ENCODE results near the gene CISH.

CISH gene

DNA sequence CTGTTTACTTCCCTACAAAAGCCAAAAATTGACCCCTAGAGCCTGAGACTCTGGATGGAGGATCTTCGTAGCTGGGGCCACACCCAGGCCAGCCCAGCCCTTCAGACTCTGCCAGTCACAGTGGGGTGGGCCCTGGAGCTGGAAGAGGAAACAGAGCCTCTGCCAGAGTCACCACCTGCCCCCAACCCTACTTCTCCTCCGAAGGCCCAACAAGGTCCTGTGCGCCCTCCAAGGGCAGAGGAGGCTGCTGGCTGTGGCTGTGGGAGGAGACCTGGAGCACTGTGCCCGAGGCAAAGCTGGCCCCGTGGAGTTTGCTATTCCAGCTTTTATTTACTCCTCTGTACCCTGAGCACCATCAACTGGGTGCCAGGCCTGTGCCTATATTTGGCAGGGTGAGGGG is 19.0 kb downstream of the CISH start:
- no peak for DNase-seq

DNA sequence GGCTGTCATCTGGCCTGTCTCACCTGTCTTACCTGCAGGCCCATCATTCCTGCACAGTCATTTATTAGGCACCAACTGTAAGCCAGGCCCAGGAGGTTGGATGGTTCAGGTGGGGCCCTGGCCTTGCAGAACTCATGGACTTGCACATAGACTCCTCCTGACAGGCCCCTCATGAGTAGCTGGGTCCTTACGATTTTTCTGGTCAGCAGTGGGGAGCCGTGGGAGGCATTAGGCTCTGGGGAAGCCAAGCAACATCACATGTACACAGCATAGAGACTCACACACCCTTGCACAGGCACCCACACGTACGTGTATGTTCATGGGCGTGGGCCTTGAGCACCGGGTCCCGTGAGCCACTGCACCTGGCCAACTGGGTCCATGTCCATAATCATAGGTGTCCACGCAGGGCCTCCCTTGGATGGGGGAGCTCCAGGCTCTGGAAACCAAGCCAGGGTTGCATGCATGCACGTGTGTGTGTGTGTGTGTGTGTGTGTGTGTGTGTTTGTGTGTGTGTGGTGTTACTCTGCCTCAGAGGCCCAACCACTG is 20.3 kb downstream of the CISH start:
- DNase-seq: no peak

DNA sequence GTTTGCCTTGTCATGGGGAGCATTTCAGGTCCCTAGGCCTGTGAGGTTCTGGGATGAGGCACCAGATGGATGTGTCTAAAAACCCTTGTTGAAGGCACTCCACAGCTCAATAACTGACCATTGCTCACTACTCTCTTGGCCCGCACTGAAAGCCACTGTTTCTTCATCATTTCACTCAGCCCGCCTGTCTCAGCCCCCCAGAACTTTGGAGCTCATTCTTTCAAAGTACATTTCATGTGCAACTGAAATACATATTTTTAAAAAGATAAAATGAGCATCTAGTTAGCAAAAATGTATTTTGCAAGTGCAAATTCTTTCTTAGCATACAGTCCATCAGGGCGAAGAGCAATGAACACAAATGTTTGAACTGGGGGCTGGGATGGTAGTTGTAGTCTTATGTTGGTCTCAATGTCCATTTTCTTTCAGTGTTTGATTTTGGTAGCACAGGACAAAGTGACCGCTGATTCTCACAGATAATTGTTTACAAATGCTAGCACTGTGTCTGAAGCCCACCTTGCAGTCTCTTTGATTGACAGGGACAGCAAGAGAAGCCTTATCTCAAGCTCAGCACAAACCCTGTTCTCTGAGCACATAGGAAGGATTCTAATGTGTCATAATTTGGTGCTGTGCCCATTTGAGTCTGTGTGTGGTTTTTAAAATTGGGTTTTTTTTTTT is 22.7 kb downstream of the CISH start:
- no peak for DNase-seq

DNA sequence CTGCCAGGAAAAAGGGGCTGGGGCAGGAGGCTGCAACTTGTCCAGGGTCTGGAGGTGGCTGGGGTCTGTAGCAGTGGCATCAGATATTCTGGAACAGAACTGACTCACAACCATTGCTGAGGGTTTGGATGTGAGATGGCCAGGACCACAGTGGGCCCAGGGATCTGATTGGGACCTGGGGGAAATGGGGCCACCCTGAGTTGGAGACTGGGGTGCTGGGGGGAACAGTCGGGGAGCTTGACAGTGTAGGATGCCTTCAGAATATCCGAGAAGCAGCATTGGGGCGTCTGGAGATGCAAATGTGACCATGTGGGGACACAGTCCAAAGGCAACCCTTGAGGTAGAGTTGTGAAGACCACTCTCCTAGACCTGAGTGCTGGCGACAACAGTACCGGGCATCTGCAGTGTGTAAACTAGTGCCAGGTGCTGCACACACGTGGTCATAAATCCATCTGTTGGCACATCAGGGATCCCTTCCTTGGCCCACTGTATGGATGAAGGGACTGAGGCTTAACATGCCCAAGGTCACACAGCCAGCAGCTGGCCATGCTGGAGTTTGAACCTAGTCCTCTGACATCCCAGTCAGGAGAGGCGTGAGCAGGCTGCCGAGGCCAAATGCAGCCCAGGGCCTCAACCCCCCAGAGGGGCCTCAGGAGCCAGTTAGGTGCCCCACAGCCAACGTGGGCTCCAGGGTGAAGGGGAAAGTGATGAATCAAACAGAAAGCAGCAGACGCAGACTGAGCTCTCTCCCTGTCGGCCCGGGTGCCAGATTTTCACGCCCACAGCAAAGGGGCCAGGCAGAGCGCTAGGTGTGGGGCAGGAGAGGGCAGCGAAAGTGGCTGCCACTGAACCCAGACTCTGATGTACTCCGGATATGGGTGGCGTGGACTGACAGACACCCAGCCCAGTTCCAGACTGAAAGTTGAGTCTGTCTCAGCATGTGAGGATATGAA is 23.5 kb downstream of the CISH start:
- no peak for DNase-seq

DNA sequence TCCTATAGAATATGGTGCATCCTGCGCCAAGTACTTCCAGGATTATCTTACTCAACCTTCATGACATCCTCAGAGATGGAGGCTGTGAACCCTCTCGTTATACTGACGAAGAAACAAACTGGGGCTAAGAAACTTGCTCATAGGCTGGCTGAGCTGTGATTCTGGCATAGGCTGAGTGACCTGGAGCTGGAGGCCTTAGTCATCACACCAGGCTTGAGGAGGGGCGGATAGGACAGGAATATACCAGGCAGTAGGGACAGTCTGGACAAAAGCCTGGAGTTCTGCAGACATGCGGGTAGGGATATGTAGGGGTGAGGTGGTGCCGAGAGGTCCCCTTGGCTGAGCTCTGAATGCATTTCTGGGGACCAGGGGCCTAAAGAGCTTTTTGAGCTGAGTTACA is 24.2 kb downstream of the CISH start:
- no peak for DNase-seq

DNA sequence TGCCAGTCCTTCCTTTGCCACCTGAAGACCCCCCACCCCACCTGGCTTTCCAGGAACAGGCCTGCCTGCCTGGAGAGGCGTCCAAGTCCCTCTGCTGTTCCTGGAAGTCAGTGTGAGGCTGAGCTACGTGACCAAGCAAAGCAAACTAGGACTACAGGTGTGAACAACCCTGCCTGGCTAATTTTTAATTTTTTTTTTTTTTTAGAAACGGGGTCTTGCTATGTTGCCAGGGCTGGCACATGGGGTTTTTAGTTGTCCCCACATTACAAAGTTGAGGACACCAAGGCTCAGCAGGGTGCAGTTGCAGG is 24.9 kb downstream of the CISH start:
- no peak for DNase-seq

DNA sequence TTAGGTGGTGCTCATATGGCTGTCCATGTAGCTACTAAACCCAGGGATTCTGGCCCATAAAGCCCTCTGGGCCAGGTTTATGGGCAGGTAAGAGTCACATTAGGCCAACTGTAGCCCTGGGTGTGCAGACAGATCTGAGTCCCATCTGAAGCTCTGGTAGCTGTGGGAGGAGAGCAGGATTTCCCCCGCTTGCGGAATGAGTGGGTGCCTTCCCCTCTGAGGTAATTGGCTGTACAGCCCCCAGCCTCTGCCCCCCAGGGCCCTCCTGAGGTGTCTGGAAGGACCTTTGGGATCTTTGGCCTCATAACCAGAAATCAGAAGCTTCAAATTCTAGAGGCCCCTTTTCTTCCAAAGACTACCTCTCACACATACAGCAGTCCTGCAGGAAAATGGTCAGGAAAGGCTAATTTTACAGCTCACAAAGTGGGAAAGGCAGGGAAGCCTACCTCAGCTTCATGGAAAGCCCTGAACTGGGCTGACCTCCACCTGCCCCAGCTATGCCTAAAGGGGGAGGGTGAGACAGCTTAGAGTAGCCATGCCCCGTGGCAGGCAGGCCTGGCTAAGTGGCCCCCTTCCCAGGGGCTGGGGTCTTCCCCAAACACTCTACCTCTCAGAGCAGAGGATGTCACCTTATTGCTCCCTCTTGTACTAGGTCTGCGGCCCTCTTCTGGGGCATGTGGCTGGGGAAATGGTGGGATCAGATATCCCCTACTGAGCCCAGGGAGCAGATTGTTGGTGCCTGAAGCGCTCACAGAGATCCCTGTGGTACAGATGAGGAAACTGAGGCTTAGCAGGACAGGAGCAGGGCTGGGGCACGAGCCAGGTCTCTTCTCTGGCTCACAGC is 25.4 kb downstream of the CISH start:
- no peak for DNase-seq

DNA sequence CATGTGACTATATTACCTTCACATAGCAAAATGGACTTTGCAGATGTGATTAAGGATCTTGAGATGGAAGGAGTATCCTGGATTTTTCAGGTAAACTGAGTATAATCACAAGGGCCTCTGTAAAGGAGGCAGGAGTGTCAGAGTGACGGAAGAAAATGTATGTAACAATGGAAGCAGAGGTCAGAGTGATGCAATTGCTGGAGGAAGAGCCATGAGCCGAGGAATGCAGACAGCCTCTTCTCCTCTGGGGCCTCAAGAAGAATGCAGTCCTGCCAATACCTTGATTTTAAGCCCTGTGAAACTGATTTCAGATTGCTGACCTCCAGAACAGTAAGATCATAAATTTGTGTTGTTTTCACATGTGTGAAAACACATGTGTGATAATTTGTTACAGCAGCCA is 27.2 kb downstream of the CISH start:
- no peak for DNase-seq

DNA sequence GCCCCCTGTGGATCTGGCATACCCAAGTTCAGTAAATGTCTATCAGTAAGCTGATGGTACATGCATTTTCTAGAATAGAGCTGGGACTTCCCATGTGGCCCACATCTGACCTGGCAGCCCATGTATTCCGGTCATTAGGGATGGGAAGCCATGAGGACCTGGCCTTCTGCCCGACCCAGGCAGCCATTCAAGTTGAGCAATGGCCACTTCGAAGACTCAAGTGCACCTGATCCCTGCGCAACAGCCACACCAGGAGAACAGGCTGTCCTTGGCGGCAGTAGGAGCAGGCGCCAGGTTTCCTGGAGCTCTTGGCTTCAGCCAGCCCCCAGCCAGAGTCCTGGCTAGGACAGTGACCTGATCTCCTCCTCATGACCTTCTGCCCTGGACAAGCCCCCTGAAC is 27.7 kb downstream of the CISH start:
- no peak for DNase-seq

DNA sequence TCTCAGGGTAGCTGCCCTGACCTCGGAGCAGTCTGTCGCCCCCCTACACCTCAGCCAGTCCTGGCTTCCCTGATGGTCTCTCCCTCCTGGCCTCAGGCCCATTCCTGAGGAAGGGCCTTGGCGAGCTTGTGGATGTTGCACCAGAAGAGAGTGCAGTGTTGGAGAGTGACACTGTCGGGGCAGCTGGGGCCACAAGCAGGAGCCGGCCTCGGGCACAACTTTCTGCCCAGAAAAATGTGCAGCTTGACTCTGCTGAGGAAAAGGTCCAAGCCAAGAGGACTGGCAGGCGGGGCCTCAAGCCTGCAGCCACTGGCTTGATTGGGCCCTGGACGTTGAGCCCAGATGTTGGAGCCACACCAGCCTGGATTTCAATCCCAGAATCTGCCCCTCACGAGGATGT is 29.5 kb downstream of the CISH start:
- DNase-seq: no peak

DNA sequence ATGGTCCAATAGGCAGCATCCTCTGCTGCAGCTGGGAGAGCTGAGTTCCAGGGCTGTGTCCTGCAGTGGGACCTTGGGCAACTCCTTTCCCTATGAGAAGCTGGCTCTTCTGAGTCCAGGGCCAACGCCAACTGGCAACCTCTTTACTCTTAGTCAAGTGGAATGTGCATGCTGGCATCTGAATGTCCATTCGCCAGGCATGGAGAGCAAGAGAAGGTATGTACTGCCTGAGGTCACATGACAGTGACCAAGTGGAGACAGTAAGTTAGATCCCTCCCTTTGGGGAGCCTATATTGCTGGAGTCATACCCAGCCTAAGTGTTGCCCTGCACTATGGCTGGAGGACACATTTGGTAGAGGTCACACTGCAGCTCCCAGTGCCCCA is 30.1 kb downstream of the CISH start:
- DNase-seq: no peak

DNA sequence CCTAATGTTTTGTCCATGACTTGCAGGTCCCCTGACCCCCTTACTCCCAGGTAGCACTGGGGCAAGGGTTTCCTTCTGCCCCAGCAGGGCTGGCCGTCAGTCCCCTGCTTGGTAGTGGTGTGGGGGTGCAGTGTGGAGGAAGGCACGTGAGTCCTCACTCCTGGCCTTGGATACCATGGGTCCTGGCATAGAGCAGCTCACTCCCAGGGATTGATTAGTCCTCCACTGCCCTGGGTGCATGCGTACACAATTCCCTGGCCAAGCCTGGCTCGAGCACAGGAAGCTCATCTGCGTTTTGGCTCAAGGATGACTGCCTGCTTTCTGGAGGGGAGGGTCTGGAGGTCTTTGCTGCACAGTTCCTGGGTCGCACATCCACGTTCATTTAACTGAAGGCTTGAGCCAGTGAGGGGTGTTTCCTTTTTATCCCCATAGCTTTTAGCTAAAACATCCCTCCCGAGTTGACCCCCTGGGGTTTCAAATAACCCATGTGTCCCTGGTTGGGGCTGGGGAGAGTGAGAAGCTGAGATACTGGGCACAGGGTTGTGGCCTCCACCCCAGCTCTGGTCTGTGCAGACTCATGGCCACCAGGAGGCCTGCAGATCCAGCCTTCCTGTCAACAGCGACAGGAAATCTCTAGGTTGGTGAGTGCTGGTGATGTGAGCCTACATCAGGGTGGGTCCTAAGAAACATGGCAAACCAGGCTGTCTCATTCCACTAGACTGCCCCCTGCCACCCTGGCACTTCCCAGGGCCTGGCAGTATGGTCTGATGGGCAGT is 30.7 kb downstream of the CISH start:
- DNase-seq: no peak

DNA sequence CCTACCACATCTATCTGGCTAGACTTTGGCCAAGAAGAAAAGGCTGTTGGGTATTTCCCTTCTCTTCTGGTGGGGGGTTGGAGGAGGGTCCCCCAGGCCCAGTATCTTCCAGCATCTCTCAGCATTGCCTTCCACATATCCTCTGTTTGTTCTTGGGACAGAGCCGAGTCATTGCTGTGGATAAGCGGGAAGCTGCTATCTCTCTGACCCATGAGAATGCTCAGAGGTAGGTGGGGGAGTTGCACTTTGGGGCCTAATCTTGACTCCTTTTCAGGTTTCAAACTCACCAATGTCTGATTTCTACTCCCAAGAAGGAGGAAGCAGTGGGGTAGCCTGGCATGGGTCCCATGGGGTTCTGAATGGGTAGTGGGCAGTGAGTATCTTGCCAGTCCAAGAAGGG is 34.2 kb downstream of the CISH start:
- no peak for DNase-seq

DNA sequence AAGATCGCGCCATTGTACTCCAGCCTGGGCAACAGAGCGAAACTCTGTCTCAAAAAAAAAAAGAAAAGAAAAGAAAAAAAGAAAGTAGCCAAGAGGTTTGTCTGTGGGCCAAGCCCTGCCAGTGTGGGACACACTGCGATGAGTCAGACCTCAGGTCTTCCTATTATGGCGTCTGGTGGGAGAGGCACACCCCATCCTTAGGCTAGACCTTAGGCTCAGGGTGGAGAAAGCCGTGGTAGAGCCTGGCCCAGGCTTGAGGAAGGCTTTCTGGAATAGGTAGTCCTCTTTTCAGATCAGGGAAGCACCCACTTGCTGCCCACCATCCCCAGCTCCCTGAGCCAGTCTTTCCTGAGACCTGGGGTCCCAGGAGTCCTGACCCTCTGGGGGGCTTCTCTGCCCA is 36.2 kb downstream of the CISH start:
- peak; percentile 25 for DNase-seq

DNA sequence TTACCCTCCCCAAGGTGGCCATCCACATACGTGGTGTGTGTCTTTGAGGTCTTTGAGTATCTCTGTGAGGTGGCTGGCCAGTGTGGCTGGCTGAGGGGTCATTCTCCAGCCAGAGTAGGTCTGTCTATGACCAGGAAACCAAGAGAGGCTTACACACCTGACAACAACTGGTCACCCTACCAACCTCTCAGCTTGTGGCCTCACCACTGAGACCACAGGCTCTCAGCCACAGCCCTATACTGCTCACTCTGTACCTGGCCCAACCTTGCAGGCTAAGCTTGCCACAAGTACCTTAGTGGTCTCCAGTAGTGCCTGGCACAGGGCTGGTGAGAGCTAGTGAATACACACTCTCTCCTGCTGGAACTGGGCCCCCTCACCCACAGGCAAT is 37.1 kb downstream of the CISH start:
- no peak for DNase-seq

DNA sequence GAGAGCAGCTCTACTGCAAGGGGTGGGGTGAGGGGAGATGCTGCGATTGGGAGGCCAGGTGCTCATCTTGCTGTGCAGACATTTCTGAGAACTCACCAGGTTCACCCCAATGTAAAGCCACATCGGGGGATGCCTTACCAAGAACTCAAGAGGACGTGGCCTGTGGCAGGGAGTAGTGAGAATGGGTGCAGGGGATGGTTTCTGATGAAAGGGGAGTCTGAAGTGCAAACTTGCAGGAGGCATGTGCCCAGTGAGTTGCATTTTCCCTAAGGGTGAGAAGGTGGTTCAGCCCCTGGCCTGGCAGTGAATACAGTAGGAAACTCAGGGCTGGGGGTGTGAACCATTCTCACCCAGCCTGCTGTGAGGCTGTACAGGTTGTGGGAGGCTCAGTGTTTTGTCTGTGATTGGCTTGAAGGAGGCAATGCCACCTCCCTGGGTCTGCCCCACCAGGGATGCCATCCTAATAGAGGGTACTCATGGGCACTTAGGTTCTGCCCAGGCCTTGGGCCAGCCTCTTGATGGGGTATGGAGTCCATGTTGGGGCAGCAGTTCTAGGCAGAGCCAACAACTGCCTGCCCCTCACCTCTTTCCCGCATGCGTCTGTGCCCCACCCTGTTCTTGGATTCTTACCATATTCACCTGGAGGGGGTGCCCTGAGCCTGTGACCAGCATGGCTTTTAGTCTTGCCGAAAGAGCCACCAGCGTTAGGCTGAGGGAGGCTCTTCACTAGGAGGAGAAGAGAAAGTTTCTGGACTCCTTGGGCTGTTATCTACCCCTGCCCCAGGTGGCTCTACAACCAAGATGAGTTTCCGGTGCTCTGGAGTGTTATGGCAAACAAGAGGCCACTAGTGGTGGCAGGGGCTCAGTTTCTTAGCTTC is 37.8 kb downstream of the CISH start:
- no peak for DNase-seq

DNA sequence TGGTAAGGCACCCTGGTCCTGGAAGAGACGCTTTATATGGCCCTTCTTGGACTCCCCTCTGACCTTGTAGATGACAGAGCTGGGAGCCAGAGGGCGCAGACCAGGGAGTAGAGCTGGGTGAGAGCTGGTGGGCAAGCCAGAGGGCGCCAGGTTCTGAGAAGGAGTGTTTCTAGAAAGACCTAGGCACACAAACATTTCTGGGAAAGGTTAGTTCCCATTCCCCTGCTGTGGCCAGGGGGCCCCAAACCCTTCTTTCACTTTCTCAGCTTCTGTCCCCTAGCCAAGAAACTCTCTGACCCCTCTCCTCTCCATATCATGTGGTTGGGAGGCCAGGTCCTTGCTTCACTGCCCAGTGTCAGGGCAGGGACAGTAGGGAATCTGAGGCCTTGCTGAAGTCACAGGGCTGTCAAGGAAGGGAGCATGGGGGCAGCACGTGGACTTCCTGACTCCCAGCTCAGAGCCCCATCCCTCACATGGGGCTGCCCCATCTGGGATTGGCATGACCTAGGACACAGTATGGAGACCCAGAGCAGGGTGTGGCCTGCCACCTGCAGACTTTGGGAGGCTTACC is 38.7 kb downstream of the CISH start:
- no peak for DNase-seq

DNA sequence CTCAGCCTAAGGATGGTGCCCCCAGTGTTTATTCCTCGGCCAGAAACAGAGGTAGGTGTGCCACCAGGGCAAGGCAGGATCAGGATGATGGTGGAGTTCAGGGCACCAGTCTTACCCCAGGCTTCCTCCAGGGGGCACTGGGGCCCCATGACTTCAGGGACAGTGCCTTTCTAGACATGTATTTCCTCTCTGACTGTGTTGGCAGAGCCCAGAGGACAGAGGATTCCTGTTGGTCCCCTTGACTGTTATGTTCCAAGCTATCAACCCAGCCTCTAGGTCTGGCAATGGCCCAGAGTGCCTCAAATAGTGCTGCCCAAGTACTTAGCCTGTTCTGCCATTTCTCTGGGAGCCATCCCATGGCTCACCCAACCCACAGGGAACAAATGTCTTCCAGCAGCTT is 39.4 kb downstream of the CISH start:
- peak; percentile 63 for DNase-seq

DNA sequence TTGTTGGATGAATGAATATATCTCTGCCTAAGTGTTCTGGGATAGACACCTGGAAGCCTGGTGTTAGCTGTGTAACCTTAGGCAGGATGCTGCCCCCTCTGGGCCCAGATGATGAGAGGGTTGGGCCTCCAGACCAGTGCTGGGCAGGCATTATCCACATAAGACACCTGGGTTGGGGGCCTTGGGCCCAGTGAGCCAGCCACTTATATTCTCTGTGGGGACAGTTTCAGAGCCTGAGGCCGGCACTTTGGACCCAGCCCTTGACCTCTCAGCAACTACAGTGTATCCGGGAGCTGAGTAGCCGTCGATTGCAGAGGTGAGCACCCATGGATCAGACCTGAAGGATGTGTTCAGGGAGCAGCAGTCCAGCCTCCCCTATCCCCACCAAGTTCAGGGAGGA is 40.1 kb downstream of the CISH start:
- DNase-seq: no peak

DNA sequence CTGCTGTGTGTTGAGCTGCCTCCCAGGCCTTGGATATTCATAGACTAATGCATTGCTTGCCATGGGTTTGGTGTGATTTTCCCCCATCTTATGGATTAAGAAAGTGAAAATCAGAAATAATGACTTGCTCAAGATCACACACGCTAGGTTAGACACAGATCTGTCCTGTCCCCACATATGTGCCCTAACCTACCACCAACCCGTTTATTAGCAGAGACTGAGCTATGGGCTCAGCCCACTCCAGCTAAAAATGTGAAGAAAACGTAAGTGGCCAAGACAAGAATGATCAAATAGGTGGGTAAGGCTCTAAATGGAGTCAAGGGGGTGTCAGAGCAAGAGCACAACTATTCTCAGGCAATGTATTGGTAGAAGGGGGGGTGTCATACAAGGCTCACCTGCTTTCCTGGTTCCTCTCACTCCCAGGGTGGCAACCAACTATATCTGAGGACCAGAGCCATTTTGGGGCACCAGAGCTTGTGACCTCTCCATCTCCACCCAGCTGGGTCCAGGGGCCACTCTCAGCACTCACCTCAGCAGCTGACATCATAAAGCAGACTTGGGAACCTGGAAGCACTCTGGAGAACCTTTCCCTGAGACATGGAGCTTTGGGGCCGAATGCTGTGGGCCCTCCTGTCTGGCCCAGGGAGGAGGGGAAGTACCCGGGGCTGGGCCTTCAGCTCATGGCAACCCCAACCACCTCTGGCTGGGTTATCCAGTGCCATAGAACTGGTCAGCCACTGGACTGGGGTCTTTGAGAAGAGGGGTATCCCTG is 40.9 kb downstream of the CISH start:
- no peak for DNase-seq
